GM23338 (cell line): Measurements from ENCODE around the gene MBOAT1.

Experiments used
- POLR2AphosphoS5 ChIP-seq: IDR thresholded peaks from 2 replicates; pipeline ENCODE4 v1.6.1; 2016; ENCODE audit warnings: antibody characterized with exemption, low read depth
- TF ChIP-seq, protein P1 (sequence below), 2 experiments: fragments of 200-600 bp in 1 of 2; sonication (generic) in 1 of 2; conservative IDR thresholded peaks; 2 replicates each; pipeline versions ENCODE4 v1.5.1 to v1.6.1; 2016 to 2017; ENCODE audit warnings: antibody characterized with exemption in 2 of 2, low read depth in 2 of 2, mild to moderate bottlenecking in 2 of 2, moderate library complexity in 1 of 2

- TF ChIP-seq, protein P1, sequence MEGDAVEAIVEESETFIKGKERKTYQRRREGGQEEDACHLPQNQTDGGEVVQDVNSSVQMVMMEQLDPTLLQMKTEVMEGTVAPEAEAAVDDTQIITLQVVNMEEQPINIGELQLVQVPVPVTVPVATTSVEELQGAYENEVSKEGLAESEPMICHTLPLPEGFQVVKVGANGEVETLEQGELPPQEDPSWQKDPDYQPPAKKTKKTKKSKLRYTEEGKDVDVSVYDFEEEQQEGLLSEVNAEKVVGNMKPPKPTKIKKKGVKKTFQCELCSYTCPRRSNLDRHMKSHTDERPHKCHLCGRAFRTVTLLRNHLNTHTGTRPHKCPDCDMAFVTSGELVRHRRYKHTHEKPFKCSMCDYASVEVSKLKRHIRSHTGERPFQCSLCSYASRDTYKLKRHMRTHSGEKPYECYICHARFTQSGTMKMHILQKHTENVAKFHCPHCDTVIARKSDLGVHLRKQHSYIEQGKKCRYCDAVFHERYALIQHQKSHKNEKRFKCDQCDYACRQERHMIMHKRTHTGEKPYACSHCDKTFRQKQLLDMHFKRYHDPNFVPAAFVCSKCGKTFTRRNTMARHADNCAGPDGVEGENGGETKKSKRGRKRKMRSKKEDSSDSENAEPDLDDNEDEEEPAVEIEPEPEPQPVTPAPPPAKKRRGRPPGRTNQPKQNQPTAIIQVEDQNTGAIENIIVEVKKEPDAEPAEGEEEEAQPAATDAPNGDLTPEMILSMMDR (conservative IDR thresholded peaks at IDR 0.05; ENCODE audit: low read depth in 2 of 2), result no peak
- TF ChIP-seq POLR2AphosphoS5, result no peak
Measured at GRCh38 chr6:20154753-20155152, 57.5 kb downstream of the MBOAT1 start.
